ENCODE measurements around the gene NFIB. TPM values are rescaled to one million over a fixed set of nuclear protein-coding genes. Genes with fewer than 3 reads are reported as not detected.

NFIB gene
- total RNA-seq, 1 donor from 2014 or later, result 11.6 TPM

GRCh38 chr9:14180093-14180959 is 133.6 kb downstream of the NFIB start:
- FAIRE-seq (no peak), DNase-seq (ENCODE audit: low read depth) (no peak)
- TF ChIP-seq CTCF (IDR thresholded peaks at IDR 0.05; ENCODE audit: insufficient read depth, low read length, severe bottlenecking), result no peak
- H3K27me3 ChIP-seq (ENCODE audit: control insufficient read depth, insufficient read depth, low read length), result no peaks in the 10 kb centered on the region
- no peaks in the 10 kb centered on the region for H3K36me3 ChIP-seq (ENCODE audit: control insufficient read depth, insufficient read depth, low read length)
- no peak overlapping the region for H3K4me3 ChIP-seq (ENCODE audit: low read depth, low read length)

- FAIRE-seq (no peak), DNase-seq (ENCODE audit: low read depth) (peak; percentile 50)
- no peak overlapping the region for H3K4me3 ChIP-seq (ENCODE audit: low read depth, low read length)
- no peaks in the 10 kb centered on the region for H3K36me3 ChIP-seq (ENCODE audit: control insufficient read depth, insufficient read depth, low read length)
- no peaks in the 10 kb centered on the region for H3K27me3 ChIP-seq (ENCODE audit: control insufficient read depth, insufficient read depth, low read length)
- no peak for TF ChIP-seq CTCF (IDR thresholded peaks at IDR 0.05; ENCODE audit: insufficient read depth, low read length, severe bottlenecking)
These were observed 134.5 kb downstream of the NFIB start for GRCh38 chr9:14179449-14179848.

GRCh38 chr9:14175778-14176177 is 138.2 kb downstream of the NFIB start:
- H3K4me3 ChIP-seq (ENCODE audit: low read depth, low read length), result no peak overlapping the region
- TF ChIP-seq CTCF (IDR thresholded peaks at IDR 0.05; ENCODE audit: insufficient read depth, low read length, severe bottlenecking), result no peak
- no peak for DNase-seq (ENCODE audit: low read depth)
- FAIRE-seq, result no peak
- no peaks in the 10 kb centered on the region for H3K36me3 ChIP-seq (ENCODE audit: control insufficient read depth, insufficient read depth, low read length)
- H3K27me3 ChIP-seq (ENCODE audit: control insufficient read depth, insufficient read depth, low read length), result no peaks in the 10 kb centered on the region

- Histone ChIP-seq H3K4me3 (ENCODE audit: low read depth, low read length) (no peak overlapping the region), H3K36me3 (ENCODE audit: control insufficient read depth, insufficient read depth, low read length) (no peaks in the 10 kb centered on the region), H3K27me3 (ENCODE audit: control insufficient read depth, insufficient read depth, low read length) (no peaks in the 10 kb centered on the region)
- FAIRE-seq (no peak), DNase-seq (ENCODE audit: low read depth) (no peak)
- no peak for TF ChIP-seq CTCF (IDR thresholded peaks at IDR 0.05; ENCODE audit: insufficient read depth, low read length, severe bottlenecking)
These were observed 140.2 kb downstream of the NFIB start for GRCh38 chr9:14173713-14174112.

GRCh38 chr9:14170973-14171596 is 142.9 kb downstream of the NFIB start:
- no peak overlapping the region for H3K4me3 ChIP-seq (ENCODE audit: low read depth, low read length)
- H3K27me3 ChIP-seq (ENCODE audit: control insufficient read depth, insufficient read depth, low read length), result no peaks in the 10 kb centered on the region
- no peaks in the 10 kb centered on the region for H3K36me3 ChIP-seq (ENCODE audit: control insufficient read depth, insufficient read depth, low read length)
- FAIRE-seq (no peak), DNase-seq (ENCODE audit: low read depth) (peak; percentile 92)
- no peak for TF ChIP-seq CTCF (IDR thresholded peaks at IDR 0.05; ENCODE audit: insufficient read depth, low read length, severe bottlenecking)

Measured in bronchial epithelial cell (primary cell).